DMS53 treated with DMSO at 0.1 percent for 48 hours (cell line): Measurements from ENCODE around the gene LRRC75A.
"Not testable (repeated sequence)": the region's sequence is repeated elsewhere in the genome, so short reads cannot be mapped to it uniquely, and the experiment has no call there.

Experiments
- DNase-seq: peaks from one replicate; lab custom pipeline; 2025; ENCODE audit not compliant: unreplicated experiment; lab: John Stamatoyannopoulos, UW

The LRRC75A gene

GRCh38 chr17:16455997-16456741 lies 35.8 kb downstream of the LRRC75A start:
- DNase-seq: no peak

- no peak for DNase-seq
These were observed 38.5 kb downstream of the LRRC75A start for GRCh38 chr17:16453493-16453851.

GRCh38 chr17:16452268-16452667 lies 39.7 kb downstream of the LRRC75A start:
- not testable (repeated sequence) for DNase-seq

- no peak for DNase-seq
These were observed 42.0 kb downstream of the LRRC75A start for GRCh38 chr17:16450028-16450427.

GRCh38 chr17:16449121-16449570 lies 42.8 kb downstream of the LRRC75A start:
- no peak for DNase-seq

- no peak for DNase-seq
These were observed 43.5 kb downstream of the LRRC75A start for GRCh38 chr17:16448490-16448889.

GRCh38 chr17:16447676-16448075 lies 44.3 kb downstream of the LRRC75A start:
- DNase-seq: no peak

GRCh38 chr17:16446338-16446983 lies 45.5 kb downstream of the LRRC75A start:
- DNase-seq: no peak

GRCh38 chr17:16444258-16444886 lies 47.6 kb downstream of the LRRC75A start:
- no peak for DNase-seq

GRCh38 chr17:16443511-16444257 lies 48.3 kb downstream of the LRRC75A start:
- no peak for DNase-seq

GRCh38 chr17:16442594-16443510 lies 49.1 kb downstream of the LRRC75A start:
- DNase-seq: no peak

- peak; percentile 13 for DNase-seq
These were observed 49.9 kb downstream of the LRRC75A start for GRCh38 chr17:16442141-16442540.

GRCh38 chr17:16440901-16441629 lies 50.9 kb downstream of the LRRC75A start:
- no peak for DNase-seq

- not testable (repeated sequence) for DNase-seq
These were observed 51.6 kb downstream of the LRRC75A start for GRCh38 chr17:16440354-16440753.

- DNase-seq: no peak
These were observed 52.1 kb downstream of the LRRC75A start for GRCh38 chr17:16439811-16440351.

GRCh38 chr17:16439303-16439791 lies 52.6 kb downstream of the LRRC75A start:
- DNase-seq: no peak

- peak; percentile 96 for DNase-seq
These were observed 53.3 kb downstream of the LRRC75A start for GRCh38 chr17:16438557-16439302.

GRCh38 chr17:16438173-16438556 lies 53.8 kb downstream of the LRRC75A start:
- DNase-seq: no peak

- DNase-seq: no peak
These were observed 54.9 kb downstream of the LRRC75A start for GRCh38 chr17:16437083-16437482.
